NCI-H82 treated with DMSO at 0.1 percent for 48 hours (cell line): Measurements from ENCODE around the gene DLL4.

Experiments used
- DNase-seq: peaks from one replicate; lab custom pipeline; 2025; ENCODE audit not compliant: unreplicated experiment; lab: John Stamatoyannopoulos, UW

The DLL4 gene

DNA sequence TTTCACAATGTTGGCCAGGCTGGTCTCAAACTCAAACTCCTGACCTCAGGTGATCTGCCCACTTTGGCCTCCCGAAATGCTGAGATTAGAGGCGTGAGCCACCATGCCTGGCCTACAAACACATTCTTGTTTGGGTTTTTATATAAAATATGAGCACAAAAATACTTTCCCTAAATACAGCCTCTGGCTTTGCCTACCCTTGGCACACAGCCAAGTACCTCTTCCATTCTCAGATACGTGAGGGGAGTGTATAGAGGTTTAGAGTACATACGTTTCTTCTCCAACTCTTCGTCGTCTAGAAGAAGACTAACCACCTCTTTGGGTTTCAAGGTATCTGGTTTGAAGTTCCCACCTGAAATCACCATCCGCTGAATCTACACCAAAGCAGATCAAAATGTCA, 57.7 kb downstream of the DLL4 start:
- no peak for DNase-seq

DNA sequence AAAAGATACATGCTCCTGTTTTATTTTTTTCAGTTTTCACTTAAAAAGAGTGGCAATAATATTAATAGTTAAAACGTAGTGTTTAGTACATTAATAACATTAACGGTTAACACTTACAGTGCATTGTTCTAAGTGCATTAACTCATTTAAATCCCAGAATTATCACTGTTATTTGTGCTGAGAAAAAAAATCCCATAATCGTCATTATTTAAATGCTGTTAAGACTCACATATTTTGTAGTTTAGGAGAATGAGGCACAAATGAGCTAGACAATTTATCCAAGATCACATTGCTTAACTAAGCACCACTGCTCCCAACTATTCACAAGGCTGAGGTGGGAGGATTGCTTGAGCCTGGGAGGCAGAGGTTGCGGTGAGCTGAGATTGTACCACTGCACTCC, 59.0 kb downstream of the DLL4 start:
- DNase-seq: no peak
